HG02852 (cell line): ENCODE data around the gene TLR10.
A peak's percentile ranks its signal among the peaks of the same experiment; 100 is the strongest.
"Not testable (repeated sequence)": the region's sequence is repeated elsewhere in the genome, so short reads cannot be mapped to it uniquely, and the experiment has no call there.

Source experiments
- ATAC-seq: cut with Tn5 transposase; IDR thresholded peaks from one replicate; pipeline ENCODE4 v1.9.1; 2021; ENCODE audit warnings: mild to moderate bottlenecking, moderate library complexity; ENCODE audit not compliant: unreplicated experiment

The TLR10 gene

DNA sequence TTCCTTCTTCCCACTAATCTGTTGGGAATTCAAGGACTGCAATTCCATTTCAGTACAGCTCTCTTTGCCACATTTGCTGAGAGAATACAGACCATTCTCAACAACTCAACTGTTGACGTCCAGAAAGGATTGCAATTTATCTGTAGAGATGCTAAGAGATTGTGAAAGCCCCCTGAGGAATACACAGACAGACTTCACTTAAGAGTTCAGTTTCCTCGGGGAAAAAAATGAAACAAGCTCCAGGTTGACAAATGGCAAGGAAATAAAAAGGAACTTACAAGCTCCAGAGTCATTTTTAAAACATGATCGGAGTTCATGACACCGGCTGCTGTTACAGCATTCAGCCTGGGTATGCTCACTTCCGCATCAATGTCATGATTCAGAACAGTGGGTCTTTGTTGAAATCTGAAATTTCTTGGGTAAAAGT is 13.8 kb downstream of the TLR10 start:
- no peak for ATAC-seq

DNA sequence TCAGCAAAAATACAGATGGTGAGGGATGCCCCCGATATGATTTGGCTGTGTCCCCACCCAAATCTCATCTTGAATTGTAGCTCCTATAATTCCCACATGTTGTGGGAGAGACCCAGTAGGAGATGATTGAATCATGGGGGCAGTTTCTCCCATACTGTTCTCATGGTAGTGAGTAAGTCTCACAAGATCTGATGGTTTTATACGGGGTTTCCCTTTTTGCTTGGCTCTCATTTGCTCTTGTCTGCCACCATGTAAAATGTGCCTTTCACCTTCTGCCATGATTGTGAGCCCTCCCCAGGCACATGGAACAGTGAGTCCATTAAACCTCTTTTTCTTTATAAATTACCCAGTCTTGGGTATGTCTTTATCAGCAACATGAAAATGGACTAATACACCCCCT is 15.8 kb downstream of the TLR10 start:
- not testable (repeated sequence) for ATAC-seq

DNA sequence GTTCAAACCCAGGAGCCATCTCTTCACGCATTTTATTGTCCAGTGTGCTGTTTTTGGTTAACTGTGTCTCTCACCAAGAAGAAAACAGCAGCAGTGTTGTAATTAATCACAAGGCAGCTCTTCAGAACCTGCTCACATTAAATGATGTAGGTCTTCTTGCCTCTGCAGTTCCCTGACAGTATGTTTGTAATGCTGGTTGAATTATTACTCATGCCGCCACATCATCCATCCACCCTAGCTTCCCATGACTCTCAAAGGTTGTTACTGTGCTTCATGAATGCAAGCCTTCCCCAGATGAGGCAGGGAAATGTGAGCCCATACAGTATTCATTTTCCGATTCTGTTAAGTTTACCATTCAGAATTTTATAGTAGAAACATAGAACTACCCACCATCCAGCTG is 17.4 kb downstream of the TLR10 start:
- no peak for ATAC-seq

DNA sequence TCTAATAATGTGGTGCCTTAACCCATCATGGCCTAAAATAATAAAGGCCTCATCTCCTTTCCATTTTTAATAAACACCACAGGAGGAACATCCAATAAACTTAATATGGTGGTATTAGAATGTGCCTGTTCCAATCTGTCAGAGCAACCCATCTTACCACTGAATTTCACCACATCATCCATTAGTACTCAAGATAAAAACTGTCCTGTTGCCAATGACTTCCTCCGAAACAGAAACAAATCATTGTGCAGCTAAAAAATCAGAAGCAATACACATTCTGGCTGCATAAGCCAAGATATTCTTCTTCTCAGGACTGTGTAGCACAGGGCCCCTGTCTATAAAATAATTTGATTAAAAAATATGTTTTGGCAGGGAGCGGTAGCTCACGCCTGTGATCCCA is 18.5 kb downstream of the TLR10 start:
- no peak for ATAC-seq

DNA sequence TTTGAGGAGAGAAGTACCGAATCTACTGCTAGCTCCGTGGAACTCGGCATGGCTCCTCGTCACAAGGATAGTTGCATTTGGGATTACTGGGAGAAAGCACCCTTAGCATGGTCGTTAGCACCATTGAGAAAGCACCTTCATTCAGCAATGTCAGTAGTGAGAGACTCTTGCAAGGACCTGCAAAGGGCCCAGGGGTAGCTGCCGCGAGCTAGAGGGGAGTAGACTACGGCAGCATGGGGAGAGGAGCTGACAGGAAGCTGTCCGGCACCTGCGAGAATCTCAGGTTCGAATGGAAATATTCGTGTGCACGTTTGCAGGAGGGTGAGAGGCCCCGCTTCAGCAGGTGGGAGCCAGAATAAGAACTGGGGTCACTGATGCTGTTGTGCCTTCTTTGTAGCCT is 20.2 kb downstream of the TLR10 start:
- peak; percentile 35 for ATAC-seq

DNA sequence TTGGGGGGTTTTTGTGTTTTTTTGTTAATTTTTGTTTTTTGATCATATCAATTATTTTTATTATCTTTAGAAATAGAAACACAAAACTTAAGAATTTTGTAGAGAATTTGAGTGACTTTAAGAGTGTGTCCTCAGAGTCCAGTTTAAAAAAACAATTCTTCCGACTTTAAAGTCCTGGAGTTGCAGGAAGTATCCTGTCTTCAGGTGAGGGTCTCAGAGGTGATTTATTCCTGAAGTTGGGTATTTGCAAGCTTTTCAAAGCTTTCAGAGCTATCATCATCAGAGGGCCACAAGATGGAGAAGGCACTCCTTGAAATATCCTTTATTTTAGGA is 23.0 kb downstream of the TLR10 start:
- no peak for ATAC-seq

DNA sequence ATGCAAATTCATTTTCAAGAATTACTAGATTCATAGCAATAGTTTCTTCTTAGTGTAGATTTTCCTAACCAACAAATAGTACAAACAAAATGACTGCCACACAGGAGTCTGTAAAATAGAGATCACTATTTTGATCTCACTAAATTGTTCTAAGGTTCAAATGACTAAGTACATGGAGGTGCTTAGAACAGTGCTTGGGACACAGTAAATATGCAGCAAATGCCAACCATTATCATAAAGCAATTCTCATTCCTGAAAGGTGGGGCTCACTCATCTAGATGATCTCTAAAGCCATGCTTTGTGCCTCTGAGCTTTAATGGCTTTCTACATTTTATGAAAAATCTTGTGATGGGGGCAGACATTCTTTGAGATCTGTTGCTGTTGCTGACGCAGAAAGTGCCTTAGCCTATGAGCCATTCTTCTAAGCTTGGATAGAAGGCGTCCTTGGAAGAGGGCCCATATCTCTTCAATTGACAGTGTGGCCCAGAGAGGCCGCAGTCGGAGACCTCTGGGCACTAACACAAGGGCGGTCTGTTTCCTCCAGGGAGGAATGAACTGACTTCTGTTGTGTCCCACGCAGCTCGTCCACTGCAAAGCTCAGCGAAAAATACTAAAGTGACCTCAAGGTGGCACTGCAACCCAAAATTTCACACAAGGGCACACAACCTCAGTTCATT is 23.5 kb downstream of the TLR10 start:
- ATAC-seq: no peak

DNA sequence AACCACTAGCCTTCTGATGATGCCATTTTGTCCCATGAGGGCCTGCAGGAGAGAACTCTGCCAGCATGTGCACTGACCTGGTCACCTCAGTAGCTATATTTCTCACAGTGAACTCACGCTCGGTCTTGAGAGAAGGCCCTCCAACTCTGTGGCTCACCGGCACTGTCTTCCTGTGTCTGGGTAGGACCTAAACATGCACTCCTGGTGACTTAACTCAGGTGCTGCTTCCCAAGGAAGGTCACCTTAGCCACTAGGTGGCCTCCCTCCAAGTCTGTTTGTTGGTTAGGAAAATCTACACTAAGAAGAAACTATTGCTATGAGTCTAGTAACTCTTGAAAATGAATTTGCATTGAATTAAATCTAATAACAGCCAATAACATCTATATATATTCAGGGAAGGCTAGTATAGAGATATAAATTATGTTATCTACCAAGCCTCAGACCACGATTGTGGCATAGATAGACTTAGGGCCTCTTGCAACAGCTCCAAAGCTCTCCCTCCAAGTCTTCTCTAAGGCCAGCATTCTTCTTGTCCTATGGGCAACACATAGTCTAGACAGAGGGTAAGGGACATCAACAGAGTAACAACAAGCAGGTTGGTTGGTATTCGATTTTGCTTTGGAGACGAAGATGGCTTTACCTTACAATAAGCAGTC is 24.7 kb downstream of the TLR10 start:
- ATAC-seq: no peak

DNA sequence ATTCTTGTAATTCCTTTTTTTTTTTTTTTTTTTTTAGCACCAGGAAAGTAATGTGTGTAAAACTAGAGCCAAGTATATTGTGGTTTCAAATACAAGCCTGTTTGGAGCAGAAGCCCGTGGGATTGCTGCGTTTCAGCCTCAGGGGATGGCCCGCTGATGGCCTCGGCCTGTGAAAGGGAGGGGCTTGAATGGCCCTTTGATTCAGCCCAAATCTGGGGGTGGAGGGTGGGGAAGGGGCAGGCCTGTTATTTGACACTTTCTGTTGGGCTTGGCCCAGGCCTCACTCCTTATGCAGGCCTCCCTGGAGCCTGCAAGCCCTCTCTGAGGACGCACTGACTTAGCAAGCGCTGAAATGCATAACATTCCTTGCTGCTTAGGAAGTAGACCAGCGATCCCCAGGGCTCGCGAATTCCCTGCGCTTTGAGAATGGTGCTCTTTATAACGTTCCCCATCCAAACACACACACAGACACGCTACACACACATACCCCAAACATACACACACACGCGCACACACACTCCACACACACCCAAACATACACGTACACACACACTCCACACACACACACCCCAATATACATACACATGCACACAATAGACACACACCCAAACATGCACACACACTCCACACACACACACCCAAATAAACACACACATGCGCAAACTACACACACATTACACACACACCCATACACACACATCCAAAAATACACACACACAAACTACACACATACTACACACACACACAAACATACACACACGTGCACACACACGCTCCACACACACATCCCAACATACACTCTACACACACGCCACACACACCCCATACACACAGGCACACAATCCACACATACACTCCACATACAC is 29.6 kb downstream of the TLR10 start:
- ATAC-seq: no peak

DNA sequence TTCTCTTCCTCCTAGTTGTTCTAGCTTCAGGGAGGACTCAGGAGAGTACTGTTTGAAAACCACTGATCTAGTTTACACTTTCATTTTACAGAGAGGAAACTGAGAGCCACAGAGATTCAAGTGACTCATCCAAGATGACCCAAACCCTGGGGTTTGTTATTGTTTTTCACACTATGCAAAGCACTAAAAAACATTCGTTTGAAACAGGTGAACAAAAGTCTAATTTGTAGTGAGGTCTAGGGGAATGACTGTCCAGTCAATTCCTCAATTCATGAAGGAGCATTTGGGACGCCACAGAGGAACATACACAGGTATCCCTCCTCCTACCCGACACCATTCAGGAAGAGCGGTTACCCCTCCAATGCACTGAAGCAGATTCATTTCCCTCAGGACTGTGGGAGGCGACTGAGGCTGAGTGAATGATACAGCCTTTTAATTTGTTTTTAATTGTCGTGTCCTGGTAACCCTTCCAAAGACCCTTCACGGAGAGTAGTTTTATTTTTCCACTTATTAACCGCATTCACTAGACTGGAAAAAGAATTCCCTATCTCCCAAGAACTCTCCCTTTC is 30.3 kb downstream of the TLR10 start:
- peak; percentile 99 for ATAC-seq

DNA sequence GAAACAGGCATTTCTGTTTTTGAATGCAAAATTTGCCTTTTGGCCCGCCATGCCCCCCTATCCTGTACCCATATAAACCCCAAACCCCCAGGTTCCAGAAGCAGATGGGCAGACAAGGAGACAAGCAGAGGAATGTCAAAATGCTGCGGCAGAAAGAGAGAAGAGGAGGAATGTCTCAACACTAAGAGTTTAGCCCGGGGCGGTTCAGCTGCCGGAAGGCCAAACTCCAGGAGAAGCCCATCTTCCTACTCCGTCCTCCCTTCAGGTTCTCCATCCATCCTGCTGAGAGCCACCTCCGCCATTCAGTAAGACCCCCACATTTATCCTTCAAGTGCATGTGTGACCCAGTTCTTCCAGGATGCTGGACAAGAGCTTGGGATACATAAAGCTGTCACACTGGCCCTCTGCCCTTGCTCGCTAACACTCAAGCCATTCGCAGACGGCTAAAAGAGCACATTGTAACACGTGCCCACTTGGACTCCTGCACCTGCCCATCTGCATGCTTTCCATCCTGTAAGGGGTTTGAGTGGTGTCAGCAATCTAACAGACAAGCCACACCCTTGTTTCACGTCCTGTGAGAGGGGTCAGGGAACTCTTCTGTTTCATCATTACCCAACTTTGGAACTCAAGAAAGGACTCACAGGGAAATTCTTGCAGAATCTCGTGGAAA is 31.3 kb downstream of the TLR10 start:
- no peak for ATAC-seq

DNA sequence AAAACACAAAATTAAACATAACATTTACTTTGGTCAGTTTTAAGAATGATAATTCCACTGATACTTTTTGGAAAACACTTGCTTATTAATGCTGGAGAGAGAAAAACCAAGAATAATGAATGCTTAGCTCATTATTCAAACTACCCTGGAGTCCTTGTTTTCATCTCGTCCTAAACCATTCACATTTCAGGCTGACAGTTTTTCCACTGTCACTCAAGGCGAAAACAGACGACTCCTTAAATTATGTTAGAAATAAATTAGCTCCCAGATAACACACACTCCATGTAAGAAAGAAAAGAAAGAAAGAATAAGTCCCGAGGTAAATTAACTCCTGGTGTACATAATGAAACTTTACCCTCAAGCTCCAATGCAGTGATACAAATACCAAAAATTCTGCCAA is 33.5 kb downstream of the TLR10 start:
- no peak for ATAC-seq

DNA sequence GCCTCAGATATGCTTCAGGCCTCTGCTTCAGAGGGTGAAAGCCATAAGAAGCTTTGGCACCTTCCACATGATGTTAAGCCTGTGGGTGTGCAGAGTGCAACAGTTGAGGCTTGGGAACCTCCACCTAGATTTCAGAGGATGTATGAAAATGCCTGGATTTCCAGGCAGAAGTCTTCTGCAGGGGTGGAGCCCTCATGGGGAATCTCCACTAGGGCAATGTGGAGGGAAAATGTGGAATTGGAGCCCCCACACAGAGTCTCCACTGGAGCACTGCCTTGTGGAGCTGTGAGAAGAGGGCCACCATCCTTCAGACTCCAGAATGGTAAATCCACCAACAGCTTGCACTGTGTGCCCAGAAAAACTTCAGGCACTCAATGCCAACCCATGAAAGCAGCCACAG is 35.2 kb downstream of the TLR10 start:
- ATAC-seq: no peak

DNA sequence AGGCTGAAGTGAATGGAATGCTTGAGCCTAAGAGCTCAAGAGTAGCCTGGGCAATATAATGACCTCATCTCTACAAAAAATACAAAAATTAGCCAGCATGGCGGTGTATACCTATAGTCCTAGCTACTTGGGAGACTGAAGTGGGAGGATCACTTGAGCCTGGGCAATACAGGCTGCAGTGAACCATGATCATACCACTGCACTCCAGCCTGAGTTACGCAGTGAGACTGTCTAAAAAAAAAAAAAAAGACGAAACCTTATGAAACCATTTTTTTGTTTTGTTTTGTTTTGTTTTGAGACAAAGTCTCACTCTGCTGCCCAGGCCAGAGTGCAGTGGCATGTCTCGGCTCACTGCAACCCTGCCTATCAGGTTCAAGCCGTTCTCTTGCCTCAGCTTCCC is 36.9 kb downstream of the TLR10 start:
- no peak for ATAC-seq

DNA sequence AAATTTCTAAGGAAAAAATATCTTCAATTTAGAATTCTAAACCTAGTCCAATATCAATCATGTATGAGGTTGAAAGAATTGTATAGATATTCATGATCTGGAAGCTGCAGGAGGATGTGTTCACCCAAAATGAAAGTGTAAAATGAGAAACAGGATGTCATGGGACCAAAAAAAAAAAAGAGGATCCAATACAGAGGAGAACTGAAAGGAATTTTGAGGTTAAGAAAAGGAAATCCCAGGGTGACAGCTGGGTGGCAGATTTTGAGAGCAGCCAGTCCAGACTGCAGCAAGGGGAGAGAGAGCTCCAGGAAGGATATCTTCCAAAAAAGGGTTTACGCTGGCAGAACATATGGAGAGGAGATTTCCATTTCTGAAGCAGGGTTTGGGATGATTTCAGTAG is 38.9 kb downstream of the TLR10 start:
- ATAC-seq: no peak

DNA sequence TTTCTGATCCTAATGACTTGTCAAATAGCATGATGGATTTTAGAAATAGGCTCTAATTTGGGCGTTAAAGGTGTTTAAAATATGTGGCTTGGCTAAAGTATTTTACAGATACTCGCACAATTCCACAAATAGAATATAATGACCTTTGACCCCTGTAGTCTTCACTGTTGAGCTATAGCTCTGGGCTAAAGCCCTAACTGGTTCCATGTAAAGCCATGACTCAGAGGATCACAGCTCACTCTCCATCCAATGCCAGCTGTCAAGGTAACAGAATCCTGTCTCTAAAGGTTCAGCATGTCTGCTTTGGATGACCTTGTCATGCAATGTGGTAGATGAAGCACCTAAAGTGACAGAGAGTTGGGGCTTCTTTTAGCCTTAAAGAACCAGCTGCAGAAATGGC is 42.5 kb downstream of the TLR10 start:
- ATAC-seq: no peak

DNA sequence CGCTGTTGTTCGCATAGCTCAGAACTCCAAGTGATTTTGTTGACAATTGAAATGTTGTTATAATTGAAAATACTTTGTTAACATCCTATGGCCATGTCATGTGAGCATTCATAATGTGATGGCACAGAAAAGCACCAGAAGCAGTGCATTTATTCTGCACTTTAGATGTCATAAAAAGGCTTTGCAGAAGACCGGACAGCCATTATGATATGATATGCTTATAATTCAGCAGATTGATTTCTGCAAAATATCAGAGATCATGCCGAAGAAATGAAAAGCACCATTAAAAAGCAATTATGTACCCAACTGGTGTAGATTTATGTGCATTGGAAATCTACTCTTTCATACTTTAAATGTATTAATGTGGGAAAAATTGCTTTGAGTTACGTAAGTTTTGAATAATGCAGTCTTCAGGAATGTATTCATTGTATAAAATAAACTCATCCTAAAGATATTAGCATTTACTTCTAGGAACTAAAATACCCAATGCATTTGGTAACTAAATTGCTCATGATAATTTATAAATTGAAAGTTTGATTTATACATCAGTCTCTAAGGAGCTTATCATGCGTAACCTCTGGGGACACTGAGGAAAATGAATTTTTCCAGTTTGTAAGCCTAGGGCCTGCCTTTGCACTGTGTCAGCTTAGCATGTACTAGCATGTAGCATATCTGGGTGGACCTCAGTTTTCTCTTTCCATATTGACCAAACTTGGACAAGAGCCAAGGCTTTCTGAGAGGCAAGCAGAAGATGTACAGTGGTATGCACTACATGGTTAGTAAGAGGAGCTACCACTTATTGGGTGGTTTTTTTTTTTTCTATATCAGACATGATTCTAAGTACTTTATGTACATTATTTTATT is 43.6 kb downstream of the TLR10 start:
- no peak for ATAC-seq

DNA sequence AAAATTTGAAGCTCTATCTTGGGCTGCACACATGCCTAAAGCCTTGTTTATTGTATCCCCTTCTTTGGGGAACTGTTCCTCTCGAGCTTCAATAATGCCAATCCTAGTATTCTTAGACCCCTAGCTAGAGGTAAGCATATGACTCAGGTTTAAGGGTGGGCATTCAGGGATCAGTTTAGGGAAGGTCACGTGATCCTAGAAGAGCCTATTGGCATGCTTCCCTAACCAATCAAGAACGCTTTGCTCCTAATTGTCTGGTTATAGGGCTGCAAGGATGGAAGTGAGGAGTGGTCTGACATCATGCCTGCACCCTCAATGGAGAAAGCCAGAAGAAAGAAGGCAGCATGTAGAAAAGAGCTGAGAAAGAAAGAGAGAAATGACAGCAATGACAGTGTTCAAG is 46.9 kb downstream of the TLR10 start:
- no peak for ATAC-seq

DNA sequence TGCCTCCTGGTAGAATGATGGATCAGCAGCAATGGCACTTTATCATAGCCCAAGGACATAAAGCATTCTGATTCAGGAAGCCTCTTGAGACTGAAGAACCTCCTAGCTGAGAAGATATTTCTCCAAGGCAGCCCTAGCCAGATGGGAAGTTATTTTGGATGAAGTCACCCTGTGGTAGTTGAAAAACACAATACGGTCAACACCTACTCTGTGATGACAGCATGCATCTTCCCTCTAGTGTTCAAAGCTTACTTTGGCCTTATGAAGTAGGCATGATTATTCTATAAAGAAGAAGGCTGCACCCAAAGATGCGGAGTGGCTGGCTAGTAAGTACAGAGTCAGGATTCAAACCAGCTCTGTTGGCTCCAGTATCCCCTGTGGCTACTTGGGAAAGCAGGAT is 47.9 kb downstream of the TLR10 start:
- ATAC-seq: no peak

DNA sequence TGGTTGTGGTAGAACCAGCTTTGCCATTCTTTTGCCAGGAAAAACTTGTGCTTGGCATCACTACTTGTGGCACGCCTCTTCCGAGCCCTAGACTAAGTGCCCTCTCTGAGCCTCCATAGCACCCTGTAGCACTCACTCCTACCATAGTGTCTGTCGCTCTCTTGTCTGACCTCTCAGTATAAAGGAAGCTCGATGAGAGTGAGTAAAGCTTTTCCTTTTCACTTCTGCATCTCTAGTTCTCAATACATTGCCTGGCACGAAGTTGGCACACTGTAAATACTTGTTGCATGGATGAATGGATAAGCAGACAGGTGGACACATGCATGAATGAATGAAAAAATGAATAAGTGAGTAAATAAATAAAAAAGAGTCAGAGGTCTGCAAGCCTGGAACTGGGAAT is 48.3 kb downstream of the TLR10 start:
- no peak for ATAC-seq
